PC-9 (cell line): Measurements from ENCODE around the gene RASIP1.

ENCODE experiments used
- CTCF ChIP-seq: fragments of 200-600 bp; sonication (generic); conservative IDR thresholded peaks from 2 replicates; pipeline ENCODE4 v1.6.1; 2017; ENCODE audit warnings: mixed run types, antibody characterized with exemption, mild to moderate bottlenecking, moderate library complexity
- EZH2 ChIP-seq: fragments of 200-600 bp; sonication (generic); IDR thresholded peaks from 2 replicates; pipeline ENCODE4 v1.8.0; 2017; ENCODE audit warnings: antibody characterized with exemption, low read depth

- TF ChIP-seq CTCF (no peak), EZH2 (no peak)
Measured at GRCh38 chr19:48713864-48714755, 26.3 kb downstream of the RASIP1 start.
